Measurements from ENCODE around the gene NR0B2. TPM values are rescaled to one million over a fixed set of nuclear protein-coding genes. Genes with fewer than 3 reads are reported as not detected.

The NR0B2 gene
- total and polyA plus RNA-seq, 10 of the 15 experiments (the other 5 are each of a cell fraction or from before 2014, with no cell fraction given) = not detected

GRCh38 chr1:26889551-26890466, 24.0 kb downstream of the NR0B2 start, which contains the start of gene GPN2 (continued):
- TF ChIP-seq POLR2AphosphoS5 (IDR thresholded peaks at IDR 0.05; ENCODE audit: low read length) (peak; percentile 96), ZNF592 (IDR thresholded peaks at IDR 0.05) (no peak), NFYA (IDR thresholded peaks at IDR 0.05; ENCODE audit: borderline replicate concordance, low read depth, low read length) (no peak), EED (IDR thresholded peaks at IDR 0.05; ENCODE audit: low read depth) (no peak), TAF1 (IDR thresholded peaks at IDR 0.05; ENCODE audit: borderline replicate concordance, low read depth, low read length) (peak; percentile 82; the same call in 1 of the 2 replicates), MEF2A (IDR thresholded peaks at IDR 0.05; ENCODE audit: insufficient read depth, low read depth, low read length) (no peak), SUPT20H (IDR thresholded peaks at IDR 0.05; ENCODE audit: borderline replicate concordance, control insufficient read depth, low read depth, low read length) (no peak), BCL11A (IDR thresholded peaks at IDR 0.05; ENCODE audit: low read depth, low read length) (no peak), CTCF (IDR thresholded peaks at IDR 0.05 in 2 of 3, conservative IDR thresholded peaks at IDR 0.05 in 1 of 3; ENCODE audit: control insufficient read depth in 2 of 3, extremely low read depth in 1 of 3, insufficient read depth in 1 of 3, low read depth in 3 of 3, low read length in 3 of 3) (no peak), IRF3 (IDR thresholded peaks at IDR 0.05) (no peak; the same call in 1 of the 2 replicates), CEBPZ (IDR thresholded peaks at IDR 0.05; ENCODE audit: low read depth, low read length) (0 out of 2 replicates have a peak, but pooled peaks have one; percentile 14), NRF1 (conservative IDR thresholded peaks at IDR 0.05; ENCODE audit: low read depth, low read length) (peak; percentile 30; the same call in 1 of the 2 replicates)
